HFFc6 (cell line): Measurements from ENCODE around the gene ZNF165. TPM values are rescaled to one million over a fixed set of nuclear protein-coding genes. Genes with fewer than 3 reads are reported as not detected.
"Not testable (repeated sequence)": the region's sequence is repeated elsewhere in the genome, so short reads cannot be mapped to it uniquely, and the experiment has no call there.

Experiments used
- DNase-seq: peaks from one replicate; pipeline ENCODE4 v3.0.0-alpha.2; 2018
- H3K27ac Mint-ChIP-seq: 2 replicates; pipeline ENCODE4 v1.8.0; 2020; ENCODE audit warnings: mild to moderate bottlenecking, mixed read lengths
- H3K27me3 Mint-ChIP-seq: 2 replicates; pipeline ENCODE4 v1.8.0; 2021; ENCODE audit warnings: mild to moderate bottlenecking, moderate library complexity, mixed read lengths; ENCODE audit not compliant: insufficient read depth
- H3K36me3 Mint-ChIP-seq: 2 replicates; pipeline ENCODE4 v1.8.0; 2021; ENCODE audit warnings: low read depth, mixed read lengths
- H3K4me1 Mint-ChIP-seq: 2 replicates; pipeline ENCODE4 v1.8.0; 2020; ENCODE audit warnings: low read depth, mixed read lengths
- H3K4me3 Mint-ChIP-seq: 2 replicates; pipeline ENCODE4 v1.8.0; 2020; ENCODE audit warnings: mild to moderate bottlenecking, moderate library complexity, mixed read lengths
- H3K9me3 Mint-ChIP-seq: 2 replicates; pipeline ENCODE4 v1.8.0; 2020; ENCODE audit warnings: mild to moderate bottlenecking, mixed read lengths
- total RNA-seq, 6 experiments: library from RNA; stranded (reverse); fragmentation: NEBNext Ultra II Directional; extraction: Animal tissue kit (Norgen Biotek cat#: 25700); gene quantifications; 2 replicates in 1 of 6; 3 replicates in 5 of 6; pipeline ENCODE4 v1.2.3, GENCODE V29; 2021
- TF ChIP-seq, protein P1 (sequence below): fragments of 200-600 bp; sonication (generic); IDR thresholded peaks from 2 replicates; pipeline ENCODE4 v1.5.0; 2021; ENCODE audit warnings: antibody characterized with exemption, mild to moderate bottlenecking

The ZNF165 gene
- total RNA-seq, 6 experiments from 2014 or later: 0.10 to 0.34 (median 0.20) TPM

DNA sequence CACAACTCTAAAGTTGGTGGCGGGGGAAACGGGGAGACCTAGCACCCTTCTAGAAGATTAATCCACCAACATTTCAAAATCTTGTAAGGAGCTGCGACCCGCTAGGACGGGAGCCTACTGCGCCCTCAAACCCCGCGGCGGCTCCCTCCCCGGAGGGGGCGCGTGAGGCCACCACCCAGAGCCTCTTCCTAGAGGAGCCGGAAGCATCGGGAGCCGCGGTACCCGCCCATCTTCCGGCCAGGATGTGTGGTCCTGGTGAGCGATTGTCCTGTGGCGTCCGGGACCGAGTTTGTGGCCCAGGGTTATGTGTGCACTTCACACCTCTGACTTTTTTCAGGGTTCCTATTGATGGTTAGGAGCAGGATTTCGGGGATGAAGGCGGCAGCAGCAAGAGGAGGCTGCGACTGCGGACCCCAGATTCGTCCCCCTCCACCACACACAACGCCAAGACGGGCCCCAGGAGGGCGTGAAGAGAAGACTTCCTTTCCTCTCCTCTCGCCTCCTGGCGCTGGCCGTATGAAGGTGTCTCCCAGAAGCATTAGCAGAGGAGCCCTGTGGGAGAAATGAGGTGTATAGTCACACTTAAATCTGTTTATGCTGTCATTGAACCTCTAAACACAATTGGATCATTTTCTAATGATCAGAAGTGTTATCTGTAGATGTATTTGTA, 10.7 kb downstream of the ZNF165 start:
- TF ChIP-seq, protein P1, sequence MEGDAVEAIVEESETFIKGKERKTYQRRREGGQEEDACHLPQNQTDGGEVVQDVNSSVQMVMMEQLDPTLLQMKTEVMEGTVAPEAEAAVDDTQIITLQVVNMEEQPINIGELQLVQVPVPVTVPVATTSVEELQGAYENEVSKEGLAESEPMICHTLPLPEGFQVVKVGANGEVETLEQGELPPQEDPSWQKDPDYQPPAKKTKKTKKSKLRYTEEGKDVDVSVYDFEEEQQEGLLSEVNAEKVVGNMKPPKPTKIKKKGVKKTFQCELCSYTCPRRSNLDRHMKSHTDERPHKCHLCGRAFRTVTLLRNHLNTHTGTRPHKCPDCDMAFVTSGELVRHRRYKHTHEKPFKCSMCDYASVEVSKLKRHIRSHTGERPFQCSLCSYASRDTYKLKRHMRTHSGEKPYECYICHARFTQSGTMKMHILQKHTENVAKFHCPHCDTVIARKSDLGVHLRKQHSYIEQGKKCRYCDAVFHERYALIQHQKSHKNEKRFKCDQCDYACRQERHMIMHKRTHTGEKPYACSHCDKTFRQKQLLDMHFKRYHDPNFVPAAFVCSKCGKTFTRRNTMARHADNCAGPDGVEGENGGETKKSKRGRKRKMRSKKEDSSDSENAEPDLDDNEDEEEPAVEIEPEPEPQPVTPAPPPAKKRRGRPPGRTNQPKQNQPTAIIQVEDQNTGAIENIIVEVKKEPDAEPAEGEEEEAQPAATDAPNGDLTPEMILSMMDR: no peak
- H3K36me3 Mint-ChIP-seq: peaks cover 26% of the 10 kb centered on the region
- H3K9me3 Mint-ChIP-seq: peaks cover 33% of the 10 kb centered on the region
- peaks cover 6% of the 10 kb centered on the region for H3K27me3 Mint-ChIP-seq
- no peak for DNase-seq
- H3K4me3 Mint-ChIP-seq: peak overlapping the region; percentile 82
- no peak overlapping the region for H3K27ac Mint-ChIP-seq
- H3K4me1 Mint-ChIP-seq: no peaks in the 10 kb centered on the region

GRCh38 chr6:28102222-28102621, 21.9 kb downstream of the ZNF165 start:
- not testable (repeated sequence) for H3K36me3 Mint-ChIP-seq, H3K4me3 Mint-ChIP-seq, H3K9me3 Mint-ChIP-seq, H3K27me3 Mint-ChIP-seq, DNase-seq, H3K27ac Mint-ChIP-seq
- H3K4me1 Mint-ChIP-seq: peaks cover 13% of the 10 kb centered on the region

- H3K36me3 Mint-ChIP-seq, H3K27me3 Mint-ChIP-seq, H3K27ac Mint-ChIP-seq, DNase-seq, H3K9me3 Mint-ChIP-seq, H3K4me3 Mint-ChIP-seq: not testable (repeated sequence)
- peaks cover 13% of the 10 kb centered on the region for H3K4me1 Mint-ChIP-seq
Measured at GRCh38 chr6:28102699-28103098, 22.3 kb downstream of the ZNF165 start.

- Mint-ChIP-seq H3K4me1 (peaks cover 13% of the 10 kb centered on the region), H3K4me3 (peak overlapping the region; percentile 86), H3K27ac (peak overlapping the region; percentile 78), H3K27me3 (peaks cover 3% of the 10 kb centered on the region), H3K36me3 (no peaks in the 10 kb centered on the region), H3K9me3 (no peaks in the 10 kb centered on the region)
- TF ChIP-seq, protein P1: peak; percentile 75
- DNase-seq: peak; percentile 69
Measured at GRCh38 chr6:28104392-28105244, 24.2 kb downstream of the ZNF165 start.

GRCh38 chr6:28105245-28105639, 24.9 kb downstream of the ZNF165 start:
- Mint-ChIP-seq H3K4me3 (peak overlapping the region; percentile 86), H3K27me3 (no peaks in the 10 kb centered on the region; the same call in 1 of the 2 replicates), H3K4me1 (peaks cover 13% of the 10 kb centered on the region), H3K27ac (peak overlapping the region; percentile 78), H3K9me3 (no peaks in the 10 kb centered on the region), H3K36me3 (no peaks in the 10 kb centered on the region)
- TF ChIP-seq, protein P1: no peak
- no peak for DNase-seq

DNA sequence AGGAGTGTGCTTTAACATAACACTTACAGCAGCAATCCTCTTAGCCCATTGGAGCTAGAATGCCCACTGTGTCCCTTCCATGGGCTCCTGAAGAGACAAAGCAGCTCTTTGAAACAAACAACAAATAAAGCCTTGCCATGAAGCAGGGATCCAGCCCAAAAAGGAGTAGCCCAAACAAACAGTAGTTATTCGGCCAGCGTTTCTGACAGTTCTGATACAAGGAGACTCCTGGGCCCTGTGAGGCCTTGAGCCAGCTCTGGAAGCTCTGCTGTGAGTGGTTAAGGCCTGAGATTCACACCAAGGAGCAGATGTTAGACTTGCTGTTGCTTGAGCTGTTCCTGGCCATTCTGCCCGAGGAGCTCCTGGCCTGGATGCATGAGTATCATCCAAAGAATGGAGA, 27.1 kb downstream of the ZNF165 start:
- no peaks in the 10 kb centered on the region for H3K36me3 Mint-ChIP-seq
- DNase-seq: no peak
- no peaks in the 10 kb centered on the region; the same call in 1 of the 2 replicates for H3K27me3 Mint-ChIP-seq
- peaks cover 13% of the 10 kb centered on the region for H3K4me1 Mint-ChIP-seq
- no peaks in the 10 kb centered on the region for H3K9me3 Mint-ChIP-seq
- H3K4me3 Mint-ChIP-seq: no peak overlapping the region
- TF ChIP-seq, protein P1: no peak
- no peak overlapping the region for H3K27ac Mint-ChIP-seq
